ENCODE data around the gene NUP85.

The NUP85 gene

DNA sequence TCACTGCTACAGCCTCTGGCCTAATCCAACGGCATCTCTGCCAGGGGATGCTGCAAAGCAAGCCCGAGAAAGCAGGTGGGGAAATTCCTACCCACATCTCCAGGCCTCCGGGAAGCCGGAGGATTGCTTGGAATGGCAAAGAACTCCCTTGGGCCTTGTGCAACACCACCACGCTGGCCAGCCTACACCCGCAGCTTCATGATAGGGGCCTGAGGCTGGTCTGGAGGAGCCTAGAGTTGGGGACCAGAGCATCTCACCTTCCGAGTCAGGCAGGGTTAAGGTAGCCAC, 35.6 kb downstream of the NUP85 start:
- TF ChIP-seq, protein P1, sequence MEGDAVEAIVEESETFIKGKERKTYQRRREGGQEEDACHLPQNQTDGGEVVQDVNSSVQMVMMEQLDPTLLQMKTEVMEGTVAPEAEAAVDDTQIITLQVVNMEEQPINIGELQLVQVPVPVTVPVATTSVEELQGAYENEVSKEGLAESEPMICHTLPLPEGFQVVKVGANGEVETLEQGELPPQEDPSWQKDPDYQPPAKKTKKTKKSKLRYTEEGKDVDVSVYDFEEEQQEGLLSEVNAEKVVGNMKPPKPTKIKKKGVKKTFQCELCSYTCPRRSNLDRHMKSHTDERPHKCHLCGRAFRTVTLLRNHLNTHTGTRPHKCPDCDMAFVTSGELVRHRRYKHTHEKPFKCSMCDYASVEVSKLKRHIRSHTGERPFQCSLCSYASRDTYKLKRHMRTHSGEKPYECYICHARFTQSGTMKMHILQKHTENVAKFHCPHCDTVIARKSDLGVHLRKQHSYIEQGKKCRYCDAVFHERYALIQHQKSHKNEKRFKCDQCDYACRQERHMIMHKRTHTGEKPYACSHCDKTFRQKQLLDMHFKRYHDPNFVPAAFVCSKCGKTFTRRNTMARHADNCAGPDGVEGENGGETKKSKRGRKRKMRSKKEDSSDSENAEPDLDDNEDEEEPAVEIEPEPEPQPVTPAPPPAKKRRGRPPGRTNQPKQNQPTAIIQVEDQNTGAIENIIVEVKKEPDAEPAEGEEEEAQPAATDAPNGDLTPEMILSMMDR (conservative IDR thresholded peaks at IDR 0.05; ENCODE audit: control insufficient read depth, insufficient read depth, low read depth, low read length): no peak
- no peak overlapping the region for H3K4me3 ChIP-seq (ENCODE audit: control insufficient read depth, low read depth, low read length)
- DNase-seq (ENCODE audit: low read depth): peak; percentile 62

DNA sequence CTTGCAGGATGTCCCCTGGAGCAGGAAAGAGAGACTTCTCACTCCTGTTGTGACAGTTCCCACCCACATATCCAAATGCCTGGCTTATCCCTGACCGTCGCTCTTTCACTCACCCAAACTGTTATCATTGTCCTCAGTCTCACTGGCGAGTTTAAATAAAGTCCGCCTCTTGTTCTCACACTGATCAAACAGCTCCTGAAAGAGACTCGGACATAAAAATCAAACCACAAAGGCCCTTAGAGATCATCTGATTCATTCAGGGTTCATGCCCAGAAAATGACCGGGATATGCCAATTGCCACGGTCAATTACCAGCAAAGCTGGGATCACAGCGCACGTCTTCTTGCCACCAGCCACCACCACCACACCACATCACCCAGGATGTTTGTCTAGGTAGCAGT, 36.0 kb downstream of the NUP85 start:
- TF ChIP-seq, protein P1 (conservative IDR thresholded peaks at IDR 0.05; ENCODE audit: control insufficient read depth, insufficient read depth, low read depth, low read length): no peak
- H3K4me3 ChIP-seq (ENCODE audit: control insufficient read depth, low read depth, low read length): no peak overlapping the region

GRCh38 chr17:75241996-75242460, 36.5 kb downstream of the NUP85 start:
- H3K4me3 ChIP-seq (ENCODE audit: control insufficient read depth, low read depth, low read length): no peak overlapping the region
- TF ChIP-seq, protein P1 (conservative IDR thresholded peaks at IDR 0.05; ENCODE audit: control insufficient read depth, insufficient read depth, low read depth, low read length): no peak
- DNase-seq (ENCODE audit: low read depth): peak; percentile 96

More for the DNA sequence above, 36.0 kb downstream of the NUP85 start:
- peak; percentile 75 for DNase-seq (ENCODE audit: low read depth)

GRCh38 chr17:75242461-75243042, 37.1 kb downstream of the NUP85 start:
- TF ChIP-seq, protein P1 (conservative IDR thresholded peaks at IDR 0.05; ENCODE audit: control insufficient read depth, insufficient read depth, low read depth, low read length): no peak
- no peak for DNase-seq (ENCODE audit: low read depth)
- no peak overlapping the region for H3K4me3 ChIP-seq (ENCODE audit: control insufficient read depth, low read depth, low read length)

DNA sequence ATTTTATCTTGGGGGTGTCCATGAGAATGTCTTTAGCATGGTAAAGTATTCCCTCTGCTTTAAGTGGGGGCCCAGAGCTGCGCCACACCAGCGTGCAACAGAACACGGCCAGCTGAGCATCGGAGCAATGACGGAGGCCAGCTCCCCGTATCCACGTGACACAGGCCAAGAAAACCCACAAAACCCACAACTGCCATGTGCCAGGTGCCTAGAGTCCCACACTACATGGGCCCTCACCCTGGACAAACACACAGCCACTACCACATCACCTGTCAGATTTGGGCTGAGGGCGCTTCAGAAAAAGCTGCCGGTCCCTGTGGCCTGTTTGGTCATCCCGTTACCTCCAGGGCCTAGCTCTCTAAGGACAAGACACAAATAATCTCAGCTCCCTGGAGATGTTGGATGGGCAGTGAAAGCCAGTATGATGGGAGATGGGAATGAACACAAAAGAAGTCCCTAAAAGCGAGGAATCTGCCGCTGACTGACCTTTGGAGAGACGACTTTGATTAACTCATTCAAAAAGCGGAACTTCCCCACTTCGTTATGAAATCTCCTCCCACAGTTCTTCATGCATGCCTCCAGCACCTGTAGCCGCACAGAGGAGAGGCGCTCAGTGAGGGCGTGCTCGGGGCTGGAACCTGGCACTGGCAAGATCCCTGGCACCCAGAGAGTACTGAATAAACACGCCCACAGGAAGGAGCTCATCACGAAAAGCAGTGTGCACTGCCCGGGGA, 38.8 kb downstream of the NUP85 start:
- H3K4me3 ChIP-seq (ENCODE audit: control insufficient read depth, low read depth, low read length): no peak overlapping the region
- TF ChIP-seq, protein P1 (conservative IDR thresholded peaks at IDR 0.05; ENCODE audit: control insufficient read depth, insufficient read depth, low read depth, low read length): no peak
- no peak for DNase-seq (ENCODE audit: low read depth)

DNA sequence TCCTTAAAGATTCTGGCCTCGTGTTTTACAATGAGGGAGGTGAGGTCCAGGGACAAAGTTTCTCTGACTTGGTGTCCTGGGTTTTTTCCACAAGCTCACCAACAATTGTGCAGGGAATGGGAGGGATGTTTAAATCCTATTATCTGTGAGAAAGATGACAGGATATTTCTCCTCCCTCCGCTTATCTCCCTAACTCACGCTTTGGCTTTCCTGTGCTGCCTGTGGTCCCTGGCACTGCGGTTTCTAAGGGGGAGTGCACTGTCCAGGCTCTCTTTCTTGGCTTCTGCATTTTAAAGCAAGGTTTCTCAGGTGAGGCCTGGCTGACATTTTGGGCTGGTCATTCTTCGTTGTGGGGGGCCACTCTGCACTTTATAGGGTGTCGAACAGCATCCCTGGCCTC, 39.5 kb downstream of the NUP85 start:
- no peak for DNase-seq (ENCODE audit: low read depth)
- TF ChIP-seq, protein P1 (conservative IDR thresholded peaks at IDR 0.05; ENCODE audit: control insufficient read depth, insufficient read depth, low read depth, low read length): no peak
- no peak overlapping the region for H3K4me3 ChIP-seq (ENCODE audit: control insufficient read depth, low read depth, low read length)

All from fibroblast of mammary gland (primary cell).